Subcutaneous abdominal adipose tissue (tissue), 5 donors: ENCODE results near the gene SPACA4.
A peak's percentile ranks its signal among the peaks of the same experiment; 100 is the strongest.

Experiments used
- H3K27ac ChIP-seq: one replicate; pipeline ENCODE4 v1.7.0; 2013; ENCODE audit warnings: low read depth, mild to moderate bottlenecking, inconsistent platforms, low read length, moderate library complexity
- H3K27me3 ChIP-seq, 5 donors: one replicate each; pipeline ENCODE4 v1.7.0; 2013; ENCODE audit warnings: low read length in 5 of 5, inconsistent platforms in 1 of 5; ENCODE audit not compliant: control insufficient read depth in 5 of 5, insufficient read depth in 4 of 5
- H3K36me3 ChIP-seq, 5 donors: one replicate each; pipeline ENCODE4 v1.7.0; 2013; ENCODE audit warnings: low read length in 5 of 5; ENCODE audit not compliant: control insufficient read depth in 5 of 5, insufficient read depth in 5 of 5
- H3K4me1 ChIP-seq, 5 donors: one replicate each; pipeline ENCODE4 v1.7.0; 2013; ENCODE audit warnings: low read length in 5 of 5, mild to moderate bottlenecking in 3 of 5, moderate library complexity in 1 of 5; ENCODE audit not compliant: control insufficient read depth in 5 of 5, insufficient read depth in 5 of 5
- H3K4me3 ChIP-seq, 5 donors: one replicate each; pipeline ENCODE4 v1.7.0; 2013; ENCODE audit warnings: low read length in 5 of 5, low read depth in 1 of 5
- H3K9ac ChIP-seq, 5 donors: one replicate each; pipeline ENCODE4 v1.7.0; 2013; ENCODE audit warnings: low read length in 5 of 5, mild to moderate bottlenecking in 4 of 5, moderate library complexity in 3 of 5
- H3K9me3 ChIP-seq, 5 donors: one replicate each; pipeline ENCODE4 v1.7.0; 2013; ENCODE audit warnings: low read length in 5 of 5; ENCODE audit not compliant: control insufficient read depth in 5 of 5
- donor health status: healthy.
- donor health status: healthy.
- donor health status: healthy.
- donor health status: healthy.
- donor health status: healthy.

The SPACA4 gene

DNA sequence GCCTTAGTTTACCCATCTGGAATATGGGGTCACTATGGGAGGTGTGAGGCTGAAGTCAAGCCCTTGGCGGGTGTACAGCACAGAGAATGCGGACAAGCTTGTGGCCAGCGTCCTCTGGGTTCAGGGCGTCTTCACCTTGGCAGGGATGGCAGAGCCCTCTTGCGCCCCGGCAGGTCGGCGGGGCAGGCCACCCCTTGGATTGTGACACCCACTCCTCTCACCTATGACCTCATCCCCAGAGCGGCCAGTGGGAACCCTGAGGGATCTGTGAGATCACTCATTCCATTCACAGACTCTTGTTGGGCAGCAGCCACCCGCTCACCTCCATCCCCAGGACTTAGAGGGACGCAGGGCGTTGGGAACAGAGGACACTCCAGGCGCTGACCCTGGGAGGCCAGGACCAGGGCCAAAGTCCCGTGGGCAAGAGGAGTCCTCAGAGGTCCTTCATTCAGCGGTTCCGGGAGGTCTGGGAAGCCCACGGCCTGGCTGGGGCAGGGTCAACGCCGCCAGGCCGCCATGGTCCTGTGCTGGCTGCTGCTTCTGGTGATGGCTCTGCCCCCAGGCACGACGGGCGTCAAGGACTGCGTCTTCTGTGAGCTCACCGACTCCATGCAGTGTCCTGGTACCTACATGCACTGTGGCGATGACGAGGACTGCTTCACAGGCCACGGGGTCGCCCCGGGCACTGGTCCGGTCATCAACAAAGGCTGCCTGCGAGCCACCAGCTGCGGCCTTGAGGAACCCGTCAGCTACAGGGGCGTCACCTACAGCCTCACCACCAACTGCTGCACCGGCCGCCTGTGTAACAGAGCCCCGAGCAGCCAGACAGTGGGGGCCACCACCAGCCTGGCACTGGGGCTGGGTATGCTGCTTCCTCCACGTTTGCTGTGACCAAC, at the start of gene SPACA4:
Gene SPACA4 (plus strand): TSS at position 280 of the 896 bp plus-strand sequence. CDS start 237 bp downstream, at position 517.
- peaks cover 0 to 3% (median 0%) of the 10 kb centered on the region in 5 donors for H3K27me3 ChIP-seq
- H3K9ac ChIP-seq: no peak within 1 kb of the TSS
- no peak within 1 kb of the TSS for H3K4me3 ChIP-seq
- H3K27ac ChIP-seq: no peak within 1 kb of the TSS
- no peaks in the 10 kb centered on the region for H3K9me3 ChIP-seq
- H3K36me3 ChIP-seq: no peaks in the 10 kb centered on the region
- H3K4me1 ChIP-seq: peaks cover 0 to 5% (median 4%) of the 10 kb centered on the region in 5 donors

DNA sequence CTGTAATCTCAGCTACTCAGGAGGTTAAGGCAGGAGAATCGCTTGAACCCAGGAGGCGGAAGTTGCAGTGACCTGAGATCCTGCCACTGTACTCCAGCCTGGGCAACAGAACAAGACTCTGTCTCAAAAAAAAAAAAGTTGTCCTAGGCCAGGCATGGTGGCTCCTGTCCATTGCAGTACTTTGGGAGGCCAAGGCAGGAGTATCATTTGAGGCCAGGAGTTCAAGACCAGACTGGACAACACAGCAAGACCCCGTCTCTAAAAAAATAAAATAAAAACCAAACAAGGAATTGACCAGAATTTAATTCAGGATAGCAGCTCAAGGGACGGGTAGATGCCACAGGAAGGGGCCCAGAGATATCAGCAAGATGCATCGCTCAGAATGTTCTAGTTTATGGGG, 49.7 kb upstream of the SPACA4 start:
- Histone ChIP-seq H3K4me1 (peaks cover 0 to 19% (median 9%) of the 10 kb centered on the region in 5 donors), H3K9me3 (no peaks in the 10 kb centered on the region), H3K27ac (no peak overlapping the region), H3K4me3 (no peak overlapping the region), H3K27me3 (peaks cover 0 to 5% (median 2%) of the 10 kb centered on the region in 5 donors), H3K36me3 (no peaks in the 10 kb centered on the region), H3K9ac (no peak overlapping the region)

DNA sequence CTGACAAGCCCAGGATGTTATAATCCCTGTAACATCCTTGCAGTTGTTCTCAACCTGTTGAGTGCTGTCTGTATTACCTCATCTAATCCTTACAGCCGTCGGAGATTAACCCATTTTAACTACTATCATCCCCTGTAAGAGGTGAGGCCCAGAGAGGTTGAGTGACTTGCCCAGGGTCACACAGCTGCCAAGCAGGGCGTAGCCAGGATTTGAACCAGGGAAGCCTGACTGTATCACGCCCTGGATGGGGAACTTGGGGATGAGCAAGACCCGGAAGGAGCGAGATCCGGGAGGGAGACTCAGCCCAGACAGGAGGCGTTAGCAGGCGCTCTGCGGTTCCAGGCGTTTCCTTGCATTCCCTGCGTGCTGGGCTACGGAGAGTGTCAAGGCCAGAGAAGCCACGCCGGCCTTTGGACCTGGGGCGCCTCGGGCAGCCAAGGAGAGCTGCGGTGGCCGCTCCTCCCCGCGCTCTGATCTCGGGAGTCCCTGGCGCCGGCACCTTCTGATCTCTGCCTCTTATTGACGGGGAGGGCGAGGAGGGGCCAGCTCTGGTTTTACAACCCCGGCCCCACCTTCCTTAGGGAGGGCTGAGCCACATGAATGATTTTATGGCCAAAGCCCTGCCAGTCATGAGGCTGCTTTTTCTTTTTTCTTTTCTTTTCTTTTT, 48.4 kb upstream of the SPACA4 start:
- peak overlapping the region in 2 of 5 donors; percentile 2 to 45 for H3K4me3 ChIP-seq
- no peak overlapping the region for H3K27ac ChIP-seq
- no peaks in the 10 kb centered on the region for H3K9me3 ChIP-seq
- H3K27me3 ChIP-seq: peaks cover 0 to 2% (median 0%) of the 10 kb centered on the region in 5 donors
- no peaks in the 10 kb centered on the region for H3K36me3 ChIP-seq
- H3K9ac ChIP-seq: no peak overlapping the region
- peaks cover 0 to 19% (median 12%) of the 10 kb centered on the region in 5 donors for H3K4me1 ChIP-seq

GRCh38 chr19:48560095-48560530, 46.4 kb upstream of the SPACA4 start:
- Histone ChIP-seq H3K9me3 (no peaks in the 10 kb centered on the region), H3K4me1 (peaks cover 0 to 16% (median 9%) of the 10 kb centered on the region in 5 donors), H3K27ac (no peak overlapping the region), H3K9ac (no peak overlapping the region), H3K4me3 (no peak overlapping the region), H3K27me3 (peaks cover 0 to 2% (median 0%) of the 10 kb centered on the region in 5 donors), H3K36me3 (no peaks in the 10 kb centered on the region)

GRCh38 chr19:48561412-48561811, 45.1 kb upstream of the SPACA4 start:
- no peaks in the 10 kb centered on the region for H3K36me3 ChIP-seq
- H3K9ac ChIP-seq: no peak overlapping the region
- H3K4me3 ChIP-seq: no peak overlapping the region
- peaks cover 0 to 11% (median 5%) of the 10 kb centered on the region in 5 donors for H3K4me1 ChIP-seq
- no peaks in the 10 kb centered on the region for H3K9me3 ChIP-seq
- peaks cover 0 to 2% (median 0%) of the 10 kb centered on the region in 5 donors for H3K27me3 ChIP-seq
- H3K27ac ChIP-seq: no peak overlapping the region

GRCh38 chr19:48565090-48565489, 41.5 kb upstream of the SPACA4 start:
- Histone ChIP-seq H3K4me1 (peaks cover 2 to 18% (median 10%) of the 10 kb centered on the region in 5 donors), H3K36me3 (no peaks in the 10 kb centered on the region), H3K27ac (no peak overlapping the region), H3K9ac (no peak overlapping the region), H3K4me3 (no peak overlapping the region), H3K9me3 (no peaks in the 10 kb centered on the region), H3K27me3 (peaks cover 0 to 2% (median 0%) of the 10 kb centered on the region in 5 donors)

DNA sequence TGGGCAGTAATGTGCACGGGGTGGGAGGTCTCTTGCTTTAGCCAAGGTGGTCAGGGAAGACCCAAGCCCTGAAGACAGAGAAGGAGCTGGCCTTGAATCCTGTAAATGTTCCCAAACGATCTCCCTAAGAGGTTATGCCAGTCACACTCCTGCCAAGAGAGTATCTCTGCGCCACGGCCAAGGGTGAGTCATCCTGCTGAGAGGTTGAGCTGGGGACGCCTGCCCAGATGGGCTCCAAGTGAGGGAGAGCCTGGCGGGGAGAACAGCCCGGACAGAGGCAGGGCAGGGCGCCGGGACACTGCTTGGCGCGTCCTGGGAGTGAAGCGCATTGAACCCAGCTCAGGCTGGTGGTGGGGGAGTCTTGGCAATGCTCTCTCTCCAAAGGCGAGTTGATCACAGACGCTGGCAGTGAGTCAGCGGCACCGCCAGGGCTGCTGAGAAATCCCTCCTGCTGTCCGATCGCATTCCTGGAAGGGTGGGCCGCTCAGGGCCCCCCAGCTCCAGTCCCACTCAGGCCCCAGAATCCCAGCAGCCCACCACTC, 38.1 kb upstream of the SPACA4 start:
- Histone ChIP-seq H3K36me3 (no peaks in the 10 kb centered on the region), H3K27ac (no peak overlapping the region), H3K9me3 (no peaks in the 10 kb centered on the region), H3K4me1 (peaks cover 2 to 13% (median 10%) of the 10 kb centered on the region in 5 donors), H3K4me3 (peak overlapping the region in 1 of 5 donors; percentile 27), H3K9ac (peak overlapping the region in 1 of 5 donors; percentile 47), H3K27me3 (peaks cover 0 to 2% (median 0%) of the 10 kb centered on the region in 5 donors)

DNA sequence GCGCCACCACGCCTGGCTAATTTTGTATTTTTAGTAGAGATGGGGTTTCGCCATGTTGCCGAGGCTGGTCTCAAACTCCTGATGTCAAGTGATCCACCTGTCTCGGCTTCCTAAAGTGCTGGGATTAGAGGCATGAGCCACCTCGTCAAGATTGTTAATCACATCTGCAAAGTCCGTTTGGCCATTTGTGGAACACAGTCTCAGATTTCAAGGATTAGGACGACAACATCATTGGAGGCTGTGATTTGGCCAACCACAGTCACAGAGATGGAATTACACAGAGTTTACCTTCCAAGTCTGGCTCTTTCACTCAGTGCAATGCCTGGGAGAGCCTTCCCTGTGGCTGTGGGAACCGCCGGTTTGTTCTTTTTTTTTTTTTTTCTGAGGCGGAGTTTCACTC, 36.7 kb upstream of the SPACA4 start:
- H3K4me3 ChIP-seq: no peak overlapping the region
- H3K27me3 ChIP-seq: peaks cover 0 to 2% (median 0%) of the 10 kb centered on the region in 5 donors
- H3K9ac ChIP-seq: no peak overlapping the region
- H3K27ac ChIP-seq: no peak overlapping the region
- no peaks in the 10 kb centered on the region for H3K9me3 ChIP-seq
- no peaks in the 10 kb centered on the region for H3K36me3 ChIP-seq
- H3K4me1 ChIP-seq: peaks cover 2 to 14% (median 13%) of the 10 kb centered on the region in 5 donors

GRCh38 chr19:48571378-48572162, 35.0 kb upstream of the SPACA4 start:
- Histone ChIP-seq H3K27me3 (peaks cover 0 to 2% (median 0%) of the 10 kb centered on the region in 5 donors), H3K4me1 (peaks cover 2 to 14% (median 13%) of the 10 kb centered on the region in 5 donors), H3K9ac (no peak overlapping the region), H3K27ac (no peak overlapping the region), H3K36me3 (no peaks in the 10 kb centered on the region), H3K9me3 (no peaks in the 10 kb centered on the region), H3K4me3 (no peak overlapping the region)
